Heart left ventricle (tissue), 13 donors: ENCODE measurements around the gene GRK3.

ENCODE experiments used
- POLR2A ChIP-seq, 2 donors: fragments of 450-650 bp; IDR thresholded peaks; one replicate each; pipeline ENCODE4 v1.6.1; 2017; ENCODE audit warnings: antibody characterized with exemption in 2 of 2, mild to moderate bottlenecking in 2 of 2, moderate library complexity in 2 of 2
- TF ChIP-seq, protein P1 (sequence below), 12 donors: fragments of 200-600 bp; sonication (generic) in 4 of 12; IDR thresholded peaks; one replicate each; pipeline versions ENCODE4 v1.5.0 to v1.8.0; 2018 to 2022; ENCODE audit warnings: antibody characterized with exemption in 12 of 12, mild to moderate bottlenecking in 5 of 12
- donor health status: ischemic (EF 13 %, LVEDD 7.1; RV severe dilation, severe dysfunction).
- donor health status: DM: no; HTN: yes; CAD: no.
- donor health status: DM: no; HTN: no; CAD: no.
- donor health status: ischemic (EF 25% LVEDD 6.9; RV normal size, moderate dysfunction).
- donor health status: ischemic (EF 25% LVEDD 5.7; RV mildly dilated, moderate dysfunction).
- donor health status: ischemic (EF 35%, LVEDD 5.7; RV mildly dilated, moderate dysfunction).
- donor health status: nonischemic (EF 11% LVEDD 7.7; RV severe dilation, severe dysfunction).
- donor health status: DM: yes; HTN: yes; CAD: no.
- donor health status: PGD.
- donor health status: ischemic (EF 29% LVEDD 5.4; RV normal size, mild dysfunction).
- donor health status: nonischemic (EF 23%, LVEDD 6.1; RV moderate dilation, normal function).

DNA sequence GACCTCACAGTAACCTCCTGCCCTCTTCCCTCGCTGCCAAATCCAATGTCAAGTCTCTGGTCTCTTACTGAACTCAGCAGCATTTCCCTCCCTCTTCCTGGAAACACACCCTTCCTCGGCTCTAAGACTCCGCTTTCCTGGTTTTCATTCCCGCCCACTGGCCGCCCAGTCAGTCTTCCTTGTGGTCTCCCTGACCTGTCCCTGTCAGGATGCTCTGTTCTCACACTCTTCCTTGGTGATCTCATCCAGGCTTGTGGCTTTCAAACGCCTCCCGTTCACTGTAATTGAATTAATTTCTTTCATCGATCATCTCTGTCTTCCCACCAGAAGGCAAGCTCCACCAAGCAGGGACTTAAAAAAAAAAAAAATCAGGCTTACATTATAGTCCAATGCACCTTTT is 211.1 kb downstream of the GRK3 start:
- TF ChIP-seq, protein P1, sequence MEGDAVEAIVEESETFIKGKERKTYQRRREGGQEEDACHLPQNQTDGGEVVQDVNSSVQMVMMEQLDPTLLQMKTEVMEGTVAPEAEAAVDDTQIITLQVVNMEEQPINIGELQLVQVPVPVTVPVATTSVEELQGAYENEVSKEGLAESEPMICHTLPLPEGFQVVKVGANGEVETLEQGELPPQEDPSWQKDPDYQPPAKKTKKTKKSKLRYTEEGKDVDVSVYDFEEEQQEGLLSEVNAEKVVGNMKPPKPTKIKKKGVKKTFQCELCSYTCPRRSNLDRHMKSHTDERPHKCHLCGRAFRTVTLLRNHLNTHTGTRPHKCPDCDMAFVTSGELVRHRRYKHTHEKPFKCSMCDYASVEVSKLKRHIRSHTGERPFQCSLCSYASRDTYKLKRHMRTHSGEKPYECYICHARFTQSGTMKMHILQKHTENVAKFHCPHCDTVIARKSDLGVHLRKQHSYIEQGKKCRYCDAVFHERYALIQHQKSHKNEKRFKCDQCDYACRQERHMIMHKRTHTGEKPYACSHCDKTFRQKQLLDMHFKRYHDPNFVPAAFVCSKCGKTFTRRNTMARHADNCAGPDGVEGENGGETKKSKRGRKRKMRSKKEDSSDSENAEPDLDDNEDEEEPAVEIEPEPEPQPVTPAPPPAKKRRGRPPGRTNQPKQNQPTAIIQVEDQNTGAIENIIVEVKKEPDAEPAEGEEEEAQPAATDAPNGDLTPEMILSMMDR (IDR thresholded peaks at IDR 0.05): no peak
- no peak for TF ChIP-seq POLR2A (IDR thresholded peaks at IDR 0.05)
